Frontal cortex (tissue), 4 donors: Measurements from ENCODE around the gene IGLON5. TPM values are rescaled to one million over a fixed set of nuclear protein-coding genes. Genes with fewer than 3 reads are reported as not detected.

ENCODE experiments used
- DNase-seq, 2 donors: peaks; one replicate each; pipeline ENCODE4 v3.0.0; 2012; ENCODE audit warnings: low spot score in 2 of 2
- FAIRE-seq: peaks from 2 replicates; lab custom pipeline; 2012; peaks lifted over from hg19 to GRCh38; lab: Jason Lieb, UNC
- total RNA-seq: library from RNA; depleted of rRNA; stranded (reverse); fragments of >200 nt; gene quantifications from one replicate; pipeline ENCODE4 v1.2.3, GENCODE V29; 2014
- donor health status: control.
- donor health status: control.
- donor health status: control.

The IGLON5 gene
- total RNA-seq, 1 donor from 2014 or later: 4.1 TPM

DNA sequence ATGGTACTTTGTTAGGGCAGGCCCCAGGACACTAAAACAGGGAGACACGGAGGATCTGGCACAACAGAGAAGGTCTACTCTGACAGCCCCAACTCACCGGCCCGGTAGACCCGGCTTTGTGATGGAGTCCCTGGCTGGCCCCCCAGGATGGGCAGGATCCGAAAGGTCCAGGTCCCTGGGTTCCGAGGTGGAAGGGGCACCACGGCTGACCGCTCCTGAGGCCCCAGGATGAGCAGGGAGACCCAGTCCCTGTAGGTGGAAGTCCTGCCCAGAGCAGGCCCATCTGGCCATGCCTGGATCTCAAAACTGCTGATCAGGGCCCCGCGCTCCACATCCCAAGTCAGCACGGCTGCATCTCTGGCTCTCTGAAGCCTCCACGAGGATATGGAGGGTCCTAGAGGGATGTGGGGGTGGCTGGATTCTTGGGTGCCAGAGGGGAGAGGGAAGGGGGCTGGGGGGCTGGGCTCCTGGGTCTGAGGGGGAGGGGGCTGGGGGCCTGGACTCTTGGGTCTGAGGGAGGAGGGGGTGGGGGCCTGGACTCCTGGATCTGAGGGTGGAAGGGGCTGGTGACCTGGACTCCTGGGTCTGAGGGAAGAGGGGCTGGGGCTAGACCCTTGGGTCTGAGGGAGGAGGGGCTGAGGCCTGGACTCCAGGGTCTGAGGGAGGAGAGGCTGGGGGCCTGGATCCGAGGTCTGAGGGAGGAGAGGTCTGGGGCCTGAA is 25.9 kb downstream of the IGLON5 start:
- DNase-seq: no peak
- FAIRE-seq: no peak

DNA sequence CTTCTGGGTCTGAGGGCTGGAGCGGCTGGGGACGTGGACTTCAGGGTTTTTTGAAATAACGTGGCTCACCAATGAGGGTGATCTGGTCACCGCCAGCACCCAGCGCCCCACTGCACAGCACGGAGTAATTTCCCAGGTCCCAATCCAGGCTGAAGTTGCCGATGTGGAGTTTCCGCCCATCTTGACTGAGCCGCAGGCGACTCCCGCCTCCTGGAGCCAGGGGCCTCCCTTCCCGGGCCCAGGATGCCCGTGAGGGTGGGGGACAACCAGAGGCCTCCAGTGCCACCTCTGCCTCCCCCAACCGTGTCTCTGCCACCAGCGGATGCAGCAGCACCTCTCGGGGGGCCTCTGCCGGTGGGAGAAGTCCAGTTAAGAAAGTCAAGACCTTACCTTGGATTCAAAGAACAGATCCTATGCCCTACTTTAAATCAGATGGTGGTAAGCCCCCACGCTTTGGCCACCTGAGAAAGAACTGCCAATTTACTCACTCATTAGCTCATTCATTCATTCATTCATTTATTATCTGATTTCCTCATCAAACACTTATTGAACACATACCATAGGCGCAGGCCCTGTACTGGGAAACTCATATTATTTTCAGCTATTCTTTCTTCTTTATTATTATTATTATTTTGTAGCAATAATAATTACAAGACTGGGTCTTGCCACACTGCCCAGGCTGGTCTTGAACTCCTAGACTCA is 26.6 kb downstream of the IGLON5 start:
- FAIRE-seq: no peak

DNA sequence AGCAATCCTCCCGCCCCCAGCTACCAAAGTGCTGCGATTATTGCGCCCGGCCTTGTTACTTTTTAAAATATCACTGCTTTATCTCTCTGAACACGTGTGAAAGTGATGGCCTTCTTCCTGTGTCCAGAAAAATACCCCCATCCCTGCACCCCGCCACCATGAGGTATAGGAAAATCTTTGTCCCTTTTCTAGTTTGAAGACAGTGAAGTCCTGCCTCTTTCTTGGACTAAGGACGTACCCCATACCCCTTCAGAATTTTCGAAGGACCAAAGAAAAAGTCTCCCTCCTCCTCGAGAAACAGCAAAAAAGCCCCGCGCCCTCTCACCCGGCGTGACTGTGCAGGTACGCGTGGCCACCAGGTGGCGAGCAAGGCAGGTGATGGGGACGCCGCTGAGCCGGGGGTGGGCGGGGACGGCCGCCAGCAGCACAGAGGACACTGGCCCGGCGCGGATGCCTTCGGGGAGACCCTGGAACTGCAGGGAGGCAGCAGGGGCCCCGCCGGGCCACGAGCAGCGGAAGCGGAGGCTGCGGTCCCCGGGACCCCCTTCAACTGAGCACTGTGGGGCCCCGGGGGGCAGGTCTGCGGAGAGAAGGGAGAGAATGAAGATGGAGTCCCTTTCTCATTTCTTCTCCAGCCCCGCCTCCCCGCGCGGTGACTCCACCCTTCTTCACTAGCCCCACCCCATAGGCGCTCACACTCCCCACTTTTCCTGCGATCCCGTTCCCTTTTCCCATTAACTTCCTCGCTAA is 27.3 kb downstream of the IGLON5 start:
- FAIRE-seq (no peak), DNase-seq (peak; percentile 77 to 87)

More for the DNA sequence above, 26.6 kb downstream of the IGLON5 start:
- DNase-seq: no peak

- FAIRE-seq: no peak
- DNase-seq: no peak
Observed at GRCh38 chr19:51339313-51339686, 27.9 kb downstream of the IGLON5 start.

DNA sequence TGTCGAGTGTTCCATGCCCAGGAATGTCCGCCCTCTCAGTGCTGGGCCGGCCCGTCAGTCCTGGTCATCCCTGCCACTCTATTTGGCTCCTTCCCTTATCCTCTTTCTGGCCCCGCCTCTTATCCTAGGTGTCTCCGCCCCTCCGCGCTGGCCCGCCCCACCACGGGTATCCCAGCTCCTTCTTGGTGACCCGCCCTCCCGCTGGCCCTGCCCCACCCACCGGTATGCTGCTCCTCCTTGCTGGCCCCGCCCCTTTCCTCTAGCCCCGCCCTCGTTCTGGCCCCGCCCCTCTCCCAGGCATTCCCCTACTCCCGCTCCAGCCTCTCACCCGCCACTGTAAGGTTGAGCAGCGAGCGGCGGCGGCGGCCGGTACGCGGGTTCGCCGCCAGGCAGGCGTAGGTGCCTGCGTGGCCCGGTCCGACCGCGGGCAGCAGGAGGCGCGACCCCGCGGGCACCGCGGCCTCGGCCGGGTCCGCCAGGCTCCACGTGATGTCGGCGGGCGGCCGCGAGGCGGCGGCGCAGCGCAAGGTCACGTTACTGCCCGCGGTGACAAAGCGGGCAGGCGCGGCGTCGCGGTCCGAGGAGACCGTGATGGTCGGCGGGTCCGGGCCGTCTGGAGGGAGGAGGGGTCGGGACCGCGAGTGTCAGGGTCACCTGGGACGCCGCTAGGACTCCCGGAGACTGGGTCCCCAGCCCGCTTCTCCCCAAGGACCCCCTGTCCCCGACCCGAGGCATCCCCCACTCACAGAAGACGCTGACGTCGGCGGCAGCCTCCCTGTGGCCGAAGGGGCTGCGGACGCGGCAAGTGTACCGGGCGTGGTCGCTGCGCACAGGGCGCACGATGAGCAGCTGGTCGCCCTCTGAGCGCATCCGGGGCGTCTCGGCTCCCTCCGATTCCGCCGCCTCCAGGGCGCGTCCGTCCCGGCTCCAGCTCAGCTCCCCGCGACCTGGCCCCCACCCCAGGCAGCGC is 28.5 kb downstream of the IGLON5 start:
- peak; percentile 96 to 99 for DNase-seq
- no peak for FAIRE-seq

DNA sequence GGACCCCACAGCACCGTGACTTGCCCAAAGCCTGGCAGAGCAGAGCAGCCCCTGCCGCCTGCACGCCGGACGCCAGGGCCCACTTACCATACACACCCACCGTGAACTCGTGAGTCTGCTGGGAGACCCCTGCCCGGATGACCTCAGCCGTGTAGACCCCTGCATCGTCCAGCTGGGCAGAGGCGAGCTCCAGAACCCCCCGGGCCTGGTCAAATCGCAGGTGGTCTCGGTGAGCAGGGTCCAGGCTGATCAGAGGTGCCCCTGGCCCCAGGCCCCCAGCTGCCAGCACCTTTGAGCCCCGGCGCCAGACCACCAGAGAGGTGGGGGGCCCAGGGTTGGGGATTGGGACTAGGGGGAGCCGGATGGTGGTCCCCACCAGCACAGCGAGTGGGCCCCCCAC is 29.6 kb downstream of the IGLON5 start:
- no peak for FAIRE-seq
- DNase-seq: no peak

DNA sequence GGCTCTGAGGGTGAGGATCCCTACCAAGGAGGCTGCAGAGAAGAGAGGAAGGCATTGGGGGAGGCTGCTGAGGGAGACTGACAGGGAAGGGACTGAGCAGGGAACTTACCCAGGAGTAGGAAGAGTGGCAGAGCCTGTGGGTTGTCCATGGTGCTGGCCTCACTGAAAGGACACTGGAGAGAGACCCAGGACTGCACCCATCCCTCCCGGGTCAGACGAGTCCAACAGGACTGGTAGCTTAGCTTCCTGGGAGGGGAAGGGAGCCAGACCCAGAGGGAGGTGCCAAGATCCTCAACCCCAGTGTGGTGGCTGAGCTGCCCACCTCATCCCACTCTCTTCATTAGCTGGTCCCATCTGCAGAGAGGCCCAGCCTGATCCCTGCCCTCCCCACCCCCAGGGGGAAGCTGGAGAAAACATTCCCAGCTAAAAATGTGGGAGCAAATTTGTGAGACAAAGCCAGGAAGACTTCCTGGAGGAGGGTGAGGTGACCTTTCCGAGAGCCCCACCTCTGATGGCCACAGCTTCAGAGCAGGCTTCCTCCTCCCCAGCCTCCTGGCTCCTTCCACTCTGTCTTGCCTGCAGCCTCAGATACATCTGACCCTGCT is 30.6 kb downstream of the IGLON5 start, which contains the start of gene VSIG10L:
VSIG10L (minus strand) TSS at position 164 of the 605 bp plus-strand sequence; CDS start at position 149, 15 bp downstream.
- FAIRE-seq (no peak), DNase-seq (no peak)

DNA sequence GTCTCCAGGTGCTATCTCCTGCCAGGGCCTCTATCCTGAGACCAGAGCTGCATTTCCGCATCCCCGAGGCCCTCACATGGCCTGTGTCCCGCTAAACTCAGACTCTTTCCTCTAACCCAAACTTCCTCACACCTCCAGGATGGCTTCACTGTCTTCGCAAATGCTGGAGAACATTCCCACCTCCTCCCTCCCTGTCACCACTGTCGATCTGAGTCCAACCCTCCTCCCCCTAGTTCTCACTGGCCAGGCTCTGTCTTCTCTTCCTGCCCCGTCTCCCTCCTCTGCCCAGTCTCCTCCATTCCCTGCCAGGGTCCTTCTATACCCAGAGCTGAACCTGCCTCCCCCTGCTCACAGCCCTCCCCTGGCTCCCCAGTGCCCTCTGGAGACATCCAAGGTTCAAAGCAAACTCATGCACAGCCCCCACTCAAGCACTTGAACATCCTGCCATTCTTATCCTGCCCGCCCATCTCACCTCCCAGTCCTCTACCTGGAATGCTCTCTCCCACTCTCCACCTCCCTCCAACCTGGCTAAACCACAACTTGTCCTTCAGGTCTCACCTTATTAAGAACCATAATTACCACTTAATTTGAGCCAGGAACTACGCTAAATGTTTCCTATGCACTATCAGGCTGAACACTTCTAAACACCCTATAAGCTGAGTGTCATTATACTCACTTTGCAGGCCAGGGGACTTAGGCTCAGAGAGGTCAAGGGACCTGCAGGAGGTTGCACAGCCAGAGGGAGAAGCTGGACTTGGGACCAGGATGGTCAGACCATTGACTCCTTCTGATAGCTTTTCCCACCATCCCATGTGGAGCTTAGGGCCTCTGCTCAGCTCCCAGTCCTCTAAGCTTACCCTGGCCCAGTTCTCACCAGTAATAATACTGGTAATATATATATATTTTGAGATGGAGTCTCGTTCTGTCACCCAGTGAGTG is 31.5 kb downstream of the IGLON5 start:
- DNase-seq (no peak), FAIRE-seq (no peak)

DNA sequence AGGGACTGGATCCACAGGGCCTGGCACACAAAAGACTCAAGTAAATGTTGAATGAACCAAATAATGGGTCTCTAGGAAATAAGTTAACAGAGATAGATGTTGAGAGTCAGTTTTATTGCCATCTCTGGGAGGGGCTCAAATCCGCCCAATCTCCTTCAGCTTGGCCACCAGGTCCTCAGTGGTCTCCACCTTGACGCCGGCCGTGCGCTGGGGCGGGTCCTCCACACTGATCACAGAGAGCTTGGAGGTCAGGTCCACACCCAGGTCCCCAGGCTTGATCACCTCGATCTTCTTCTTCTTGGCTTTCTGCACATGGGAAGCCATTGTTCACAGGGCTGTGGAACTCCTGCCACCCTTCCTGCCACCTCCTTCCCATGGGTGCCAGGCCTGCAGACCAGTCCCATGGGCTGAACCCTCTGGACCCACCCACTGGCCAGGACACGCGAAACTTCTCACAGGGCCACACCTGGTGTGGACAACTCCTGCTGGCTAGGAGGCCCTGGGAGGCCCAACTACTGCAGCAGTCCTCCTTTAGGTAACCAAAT is 33.7 kb downstream of the IGLON5 start:
- FAIRE-seq (no peak), DNase-seq (no peak)

DNA sequence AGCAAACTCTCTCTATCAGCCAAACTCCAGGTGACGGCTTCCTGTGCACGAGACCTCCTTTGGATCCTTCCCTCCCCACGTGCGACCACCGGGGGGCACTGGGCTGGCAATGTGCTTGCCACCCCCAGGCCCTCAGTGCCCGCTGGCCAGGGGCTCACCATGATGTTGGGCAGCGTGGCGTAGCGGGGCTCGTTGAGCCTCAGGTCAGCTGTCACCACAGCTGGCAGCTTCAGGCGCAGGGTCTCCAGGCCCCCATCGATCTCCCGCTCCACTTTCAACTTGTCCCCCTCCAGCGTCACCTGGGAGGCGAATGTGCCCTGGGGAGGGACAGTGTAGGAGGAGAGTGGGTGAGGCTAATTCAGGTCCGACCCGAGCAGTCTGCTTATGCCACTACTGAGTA is 35.3 kb downstream of the IGLON5 start:
- DNase-seq (no peak), FAIRE-seq (no peak)

DNA sequence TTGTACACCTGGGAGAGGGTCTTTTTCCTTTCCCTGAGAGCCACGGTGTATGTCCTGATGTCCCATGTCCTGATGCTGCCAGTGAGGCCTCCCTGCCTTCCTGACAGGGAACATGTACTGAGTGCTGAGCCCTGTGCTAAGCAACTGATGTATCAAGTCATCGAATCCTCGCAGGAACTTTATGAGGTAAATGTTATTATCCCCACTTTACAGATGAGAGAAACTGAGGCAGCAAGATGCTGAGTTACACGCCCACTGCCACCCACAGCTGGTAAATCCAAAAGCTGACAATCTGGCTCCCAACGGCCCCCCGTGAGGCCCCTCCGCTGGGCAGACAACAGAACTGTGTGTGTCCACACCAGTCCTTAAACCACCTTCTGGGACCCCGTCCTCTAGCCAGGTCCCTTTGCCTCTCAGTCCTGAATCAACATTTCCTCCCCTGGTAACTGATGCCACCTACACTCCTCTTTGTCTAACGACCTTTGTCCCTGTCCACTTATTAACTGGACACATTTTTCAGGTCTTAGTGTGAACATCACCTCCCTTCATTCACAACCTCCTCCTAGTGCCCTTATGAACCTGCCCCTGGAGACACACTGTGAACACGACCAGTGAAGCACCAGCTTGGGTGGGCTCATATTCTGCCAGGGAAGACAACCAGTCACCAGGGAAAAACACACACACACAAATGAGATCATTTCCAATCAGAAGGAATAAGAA is 35.9 kb downstream of the IGLON5 start:
- no peak for FAIRE-seq

DNA sequence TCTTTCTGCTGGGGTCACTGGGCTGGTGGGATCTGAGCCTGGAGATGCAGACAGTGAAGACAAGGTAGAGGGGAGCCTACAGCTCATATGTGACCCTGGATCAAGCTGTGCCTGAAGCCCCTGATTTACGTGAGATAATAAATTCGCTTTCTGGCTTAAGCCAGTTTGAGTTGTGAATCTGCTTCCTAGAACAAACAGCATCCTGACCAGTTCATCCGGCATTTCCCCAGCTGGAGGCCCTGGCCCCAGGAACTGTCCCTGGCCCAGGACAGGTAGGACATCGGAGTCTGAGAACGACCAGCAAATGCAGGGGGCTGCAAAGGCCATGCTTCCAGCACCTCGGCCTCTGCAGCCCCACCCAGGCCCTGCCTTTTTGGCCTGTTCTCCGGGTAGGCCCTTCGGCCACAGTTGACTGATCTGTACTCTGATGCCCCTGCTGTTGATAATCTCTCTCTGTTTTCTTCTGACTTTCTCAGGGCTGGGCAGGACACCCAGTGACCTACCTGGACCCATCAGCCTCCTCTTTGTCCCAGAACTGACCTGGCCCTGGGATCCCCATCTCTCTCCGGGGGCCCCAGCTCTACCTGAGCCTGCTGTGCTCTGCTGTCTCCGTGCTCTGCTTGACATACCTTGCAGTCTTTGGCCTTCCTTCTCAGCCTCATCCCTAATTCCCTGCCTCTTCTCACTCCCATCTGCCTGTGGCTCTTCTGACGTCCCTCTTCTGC is 40.0 kb downstream of the IGLON5 start:
- DNase-seq (no peak), FAIRE-seq (no peak)

More for the DNA sequence above, 35.9 kb downstream of the IGLON5 start:
- no peak for DNase-seq

DNA sequence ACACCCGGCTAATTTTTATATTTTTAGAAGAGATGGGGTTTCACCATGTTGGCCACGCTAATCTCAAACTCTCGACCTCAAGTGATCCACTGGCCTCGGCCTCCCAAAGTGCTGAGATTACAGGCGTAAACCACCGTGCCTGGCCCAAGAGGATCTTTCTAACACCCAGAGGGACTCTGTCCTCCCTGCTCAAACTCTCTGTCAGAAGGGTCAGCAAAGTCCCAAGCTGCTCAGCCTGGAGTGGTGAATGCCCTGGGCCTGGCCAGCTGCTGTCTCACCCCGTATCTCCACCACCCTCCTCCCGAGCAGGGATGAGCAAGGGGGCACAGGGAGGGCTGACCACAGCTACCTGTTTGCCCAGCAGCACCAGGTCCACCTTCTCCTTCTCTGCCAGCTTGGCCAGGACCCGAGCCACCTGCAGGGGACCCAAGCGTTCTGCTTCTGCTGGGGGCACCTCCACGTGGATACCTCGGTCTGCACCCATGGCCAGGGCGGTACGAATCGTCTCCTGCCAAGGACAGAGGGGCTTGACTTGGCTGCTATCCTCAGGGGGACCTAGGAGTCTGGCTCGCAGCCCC is 41.4 kb downstream of the IGLON5 start:
- FAIRE-seq: no peak

GRCh38 chr19:51354103-51354741 is 42.8 kb downstream of the IGLON5 start:
- DNase-seq (no peak), FAIRE-seq (no peak)

More for the DNA sequence above, 41.4 kb downstream of the IGLON5 start:
- no peak for DNase-seq

- DNase-seq: no peak
- no peak for FAIRE-seq
Observed at GRCh38 chr19:51354742-51355148, 43.3 kb downstream of the IGLON5 start.
